Erythroblast (primary cell): ENCODE results near the gene SIK2.

Experiments
- GATA1 ChIP-seq: IDR thresholded peaks from 2 replicates; pipeline ENCODE4 v1.6.1; 2011; ENCODE audit warnings: low read depth, mild to moderate bottlenecking, control low read depth, low read length, moderate library complexity
- POLR2A ChIP-seq: IDR thresholded peaks from 2 replicates; pipeline ENCODE4 v1.6.1; 2011; ENCODE audit warnings: mild to moderate bottlenecking, low read length

GRCh38 chr11:111697933-111698371 is 95.7 kb downstream of the SIK2 start:
- no peak for TF ChIP-seq POLR2A
- TF ChIP-seq GATA1, result no peak
